HG03432 (cell line): ENCODE results near the gene ZDHHC7.

Source experiments
- ATAC-seq: cut with Tn5 transposase; IDR thresholded peaks from one replicate; pipeline ENCODE4 v1.9.1; 2021; ENCODE audit warnings: mild to moderate bottlenecking, moderate library complexity; ENCODE audit not compliant: unreplicated experiment

Gene ZDHHC7

GRCh38 chr16:85025781-85026653, 14.7 kb upstream of the ZDHHC7 start:
- no peak for ATAC-seq

- ATAC-seq, result no peak
Measured at GRCh38 chr16:85019659-85020245, 8.4 kb upstream of the ZDHHC7 start.

GRCh38 chr16:85018529-85019236, 7.3 kb upstream of the ZDHHC7 start:
- ATAC-seq, result no peak

- ATAC-seq, result no peak
Measured at GRCh38 chr16:85017633-85018032, 6.3 kb upstream of the ZDHHC7 start.

GRCh38 chr16:85017151-85017550, 5.8 kb upstream of the ZDHHC7 start:
- no peak for ATAC-seq

- no peak for ATAC-seq
Measured at GRCh38 chr16:85015481-85016187, 4.3 kb upstream of the ZDHHC7 start.

GRCh38 chr16:85014311-85014710, 3.0 kb upstream of the ZDHHC7 start:
- ATAC-seq, result no peak

- no peak for ATAC-seq
Measured at GRCh38 chr16:85011846-85012284, 530 bp upstream of the ZDHHC7 start.

- ATAC-seq, result no peak
Measured at GRCh38 chr16:85010446-85010930, 847 bp downstream of the ZDHHC7 start.

- ATAC-seq, result no peak
Measured at GRCh38 chr16:85008271-85008670, 3.1 kb downstream of the ZDHHC7 start.

- ATAC-seq, result no peak
Measured at GRCh38 chr16:85007496-85008214, 3.7 kb downstream of the ZDHHC7 start.

- ATAC-seq, result no peak
Measured at GRCh38 chr16:85006639-85007038, 4.7 kb downstream of the ZDHHC7 start.

- ATAC-seq, result no peak
Measured at GRCh38 chr16:85005285-85006069, 5.9 kb downstream of the ZDHHC7 start.

GRCh38 chr16:85004587-85005205, 6.6 kb downstream of the ZDHHC7 start:
- no peak for ATAC-seq

GRCh38 chr16:85003725-85004586, 7.4 kb downstream of the ZDHHC7 start:
- ATAC-seq, result no peak

GRCh38 chr16:85003076-85003475, 8.3 kb downstream of the ZDHHC7 start:
- ATAC-seq, result no peak

- peak; percentile 47 for ATAC-seq
Measured at GRCh38 chr16:85002608-85003007, 8.7 kb downstream of the ZDHHC7 start.

- no peak for ATAC-seq
Measured at GRCh38 chr16:85002099-85002541, 9.2 kb downstream of the ZDHHC7 start.
